ENCODE results near the gene PDE5A. TPM values are rescaled to one million over a fixed set of nuclear protein-coding genes. Genes with fewer than 3 reads are reported as not detected.

Gene PDE5A
- polyA plus RNA-seq, 2 of the 4 experiments (the other 2 are of a cell fraction): 0.27 to 1.0 TPM

DNA sequence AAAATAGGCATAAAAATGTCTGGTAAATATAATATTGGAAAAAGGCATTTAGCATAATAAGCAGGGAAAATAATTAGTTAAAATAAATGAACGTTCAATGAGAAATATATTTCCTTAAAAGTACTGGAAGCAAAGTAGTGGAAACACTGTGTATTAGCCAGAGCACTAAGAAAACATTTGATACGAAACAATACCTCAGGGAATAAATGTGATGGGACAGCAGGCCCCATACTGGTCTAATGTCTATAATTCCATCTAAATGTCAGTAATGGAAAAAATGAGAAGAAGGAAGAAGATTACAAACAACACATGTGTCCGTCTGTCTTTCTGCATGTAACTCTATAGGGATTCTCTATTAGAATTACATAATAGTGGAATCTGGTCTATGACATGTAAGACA is 79.0 kb downstream of the PDE5A start:
- POLR2A ChIA-PET: no interaction called here
- no peak overlapping the region for H3K4me3 ChIP-seq
- CTCF ChIA-PET: no interaction called here
- ATAC-seq: no peak
- no peaks in the 10 kb centered on the region for H3K9me3 ChIP-seq
- no peak for TF ChIP-seq FOSB (CRISPR knock-in tag; IDR thresholded peaks at IDR 0.05)
- TF ChIP-seq, protein P1, sequence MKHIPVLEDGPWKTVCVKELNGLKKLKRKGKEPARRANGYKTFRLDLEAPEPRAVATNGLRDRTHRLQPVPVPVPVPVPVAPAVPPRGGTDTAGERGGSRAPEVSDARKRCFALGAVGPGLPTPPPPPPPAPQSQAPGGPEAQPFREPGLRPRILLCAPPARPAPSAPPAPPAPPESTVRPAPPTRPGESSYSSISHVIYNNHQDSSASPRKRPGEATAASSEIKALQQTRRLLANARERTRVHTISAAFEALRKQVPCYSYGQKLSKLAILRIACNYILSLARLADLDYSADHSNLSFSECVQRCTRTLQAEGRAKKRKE (CRISPR knock-in tag; IDR thresholded peaks at IDR 0.05; ENCODE audit: low read depth): no peak
- no peak for DNase-seq (ENCODE audit: low read depth in 1 of 2, low spot score in 1 of 2)
- no peak for FAIRE-seq
- no peaks in the 10 kb centered on the region for H3K4me1 ChIP-seq
- H3K27ac ChIP-seq: no peak overlapping the region
- H3K4me2 ChIP-seq: no peak overlapping the region
- 85% methylated on average over 3 of the region's 3 CpGs for WGBS (ENCODE audit: missing lambda C conversion rate)

- FAIRE-seq (no peak), DNase-seq (ENCODE audit: low read depth in 1 of 2, low spot score in 1 of 2) (no peak), ATAC-seq (no peak)
- Histone ChIP-seq H3K9me3 (no peaks in the 10 kb centered on the region), H3K4me3 (no peak overlapping the region), H3K4me2 (no peak overlapping the region), H3K27ac (no peak overlapping the region), H3K4me1 (no peaks in the 10 kb centered on the region)
- WGBS (ENCODE audit: missing lambda C conversion rate): 87% methylated on average over 4 of the region's 4 CpGs
- CTCF ChIA-PET: no interaction called here
- TF ChIP-seq BHLHE40 (IDR thresholded peaks at IDR 0.05; ENCODE audit: low read depth, low read length): no peak
- TF ChIP-seq HOXA7 (CRISPR knock-in tag; IDR thresholded peaks at IDR 0.05): no peak
- no peak for TF ChIP-seq TFCP2L1 (CRISPR knock-in tag; IDR thresholded peaks at IDR 0.05)
- no peak for TF ChIP-seq MYC (IDR thresholded peaks at IDR 0.05; ENCODE audit: borderline replicate concordance, low read length)
- TF ChIP-seq ZC3H11A (IDR thresholded peaks at IDR 0.05): no peak
- POLR2A ChIA-PET: no interaction called here
These were observed 84.8 kb downstream of the PDE5A start for GRCh38 chr4:119543779-119544178.

DNA sequence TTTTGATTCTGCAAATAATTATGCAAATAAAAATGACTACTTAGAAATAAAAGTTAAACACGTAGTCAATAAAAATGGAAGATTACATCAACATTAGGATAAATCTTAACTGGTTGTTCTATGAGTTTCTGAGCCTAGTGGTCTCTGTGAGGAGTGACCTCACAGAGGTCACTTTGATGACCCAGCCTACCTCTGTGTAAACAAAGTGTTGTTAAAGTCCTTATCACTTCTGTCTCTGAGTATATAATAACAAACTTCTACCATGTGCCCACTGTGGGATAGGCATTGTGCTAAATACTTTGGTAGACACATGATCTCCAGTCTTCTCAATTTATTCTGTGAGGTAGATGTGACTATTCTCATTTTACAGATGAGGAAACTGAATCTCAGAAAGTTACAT is 85.4 kb downstream of the PDE5A start:
- no peak for TF ChIP-seq FOSB (CRISPR knock-in tag; IDR thresholded peaks at IDR 0.05)
- no peak for TF ChIP-seq POLR2A (IDR thresholded peaks at IDR 0.05; ENCODE audit: low read length)
- no peak for TF ChIP-seq RCOR1 (IDR thresholded peaks at IDR 0.05; ENCODE audit: low read depth, low read length)
- H3K4me2 ChIP-seq: no peak overlapping the region
- H3K27ac ChIP-seq: no peak overlapping the region
- no peak for FAIRE-seq
- POLR2A ChIA-PET: no interaction called here
- CTCF ChIA-PET: no interaction called here
- H3K4me1 ChIP-seq: no peaks in the 10 kb centered on the region
- H3K9me3 ChIP-seq: no peaks in the 10 kb centered on the region
- no peak overlapping the region for H3K4me3 ChIP-seq
- ATAC-seq: no peak
- no peak for DNase-seq (ENCODE audit: low read depth in 1 of 2, low spot score in 1 of 2)
- 81% methylated on average over 1 of the region's 1 CpG for WGBS (ENCODE audit: missing lambda C conversion rate)

DNA sequence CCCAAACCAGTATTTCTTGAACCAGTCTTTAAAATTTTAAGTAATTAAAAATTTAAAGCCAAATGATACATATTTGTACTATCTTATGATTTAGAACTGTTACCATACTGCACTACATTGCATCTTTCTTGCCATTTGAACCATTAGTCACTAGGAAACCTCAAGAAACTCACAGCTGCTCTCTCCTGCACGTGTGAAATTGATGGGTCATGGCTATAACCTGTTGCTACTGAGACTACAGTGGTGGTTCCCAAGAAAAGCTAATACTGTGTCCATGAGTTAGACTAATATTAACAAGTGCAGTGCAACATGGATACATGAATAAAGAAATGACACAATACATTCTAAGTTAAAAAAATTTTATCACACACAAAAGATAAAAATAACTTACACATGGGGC is 88.4 kb downstream of the PDE5A start:
- ChIA-PET POLR2A (no interaction called here), CTCF (no interaction called here)

DNA sequence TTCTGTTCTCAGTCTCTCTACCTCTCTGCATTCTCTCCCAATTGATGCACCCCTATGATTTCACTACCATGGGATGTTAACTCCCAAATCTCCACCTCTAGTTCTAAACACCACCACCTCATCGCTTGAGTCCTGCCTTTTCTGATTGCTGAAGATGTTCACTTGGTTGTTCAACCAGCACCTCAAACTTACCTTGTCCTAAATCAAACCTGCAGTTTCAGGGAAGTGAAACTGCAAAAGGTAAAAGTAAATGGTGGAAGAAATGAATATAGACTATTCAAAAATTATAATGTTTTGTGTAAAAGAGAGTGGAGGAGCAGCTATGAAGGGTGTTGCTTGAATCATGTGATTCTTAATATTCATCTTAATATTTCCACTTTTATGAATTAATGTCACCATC is 91.0 kb downstream of the PDE5A start:
- DNase-seq (ENCODE audit: low read depth in 1 of 2, low spot score in 1 of 2) (no peak), FAIRE-seq (no peak), ATAC-seq (no peak)
- Histone ChIP-seq H3K9me3 (no peaks in the 10 kb centered on the region), H3K27ac (no peak overlapping the region), H3K4me1 (no peaks in the 10 kb centered on the region), H3K4me2 (no peak overlapping the region), H3K4me3 (no peak overlapping the region)
- ChIA-PET POLR2A (no interaction called here), CTCF (no interaction called here)
- no peak for TF ChIP-seq JUN (IDR thresholded peaks at IDR 0.05)
- TF ChIP-seq ZFP36 (IDR thresholded peaks at IDR 0.05; ENCODE audit: borderline replicate concordance, partially characterized antibody): no peak
- no peak for TF ChIP-seq SMC3 (IDR thresholded peaks at IDR 0.05)
- no peak for TF ChIP-seq USF2 (IDR thresholded peaks at IDR 0.05)
- no peak for TF ChIP-seq EP300 (IDR thresholded peaks at IDR 0.05)
- TF ChIP-seq, protein P2, sequence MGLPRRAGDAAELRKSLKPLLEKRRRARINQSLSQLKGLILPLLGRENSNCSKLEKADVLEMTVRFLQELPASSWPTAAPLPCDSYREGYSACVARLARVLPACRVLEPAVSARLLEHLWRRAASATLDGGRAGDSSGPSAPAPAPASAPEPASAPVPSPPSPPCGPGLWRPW (IDR thresholded peaks at IDR 0.05): no peak
- no peak for TF ChIP-seq TP53 (CRISPR knock-in tag; IDR thresholded peaks at IDR 0.05)
- TF ChIP-seq CTCF (IDR thresholded peaks at IDR 0.05): no peak
- TF ChIP-seq FOXS1 (CRISPR knock-in tag; IDR thresholded peaks at IDR 0.05): no peak
- no peak for TF ChIP-seq HOXA7 (CRISPR knock-in tag; IDR thresholded peaks at IDR 0.05)
- TF ChIP-seq TFCP2L1 (CRISPR knock-in tag; IDR thresholded peaks at IDR 0.05): no peak
- no peak for TF ChIP-seq EHF (CRISPR knock-in tag; IDR thresholded peaks at IDR 0.05)
- TF ChIP-seq, protein P3, sequence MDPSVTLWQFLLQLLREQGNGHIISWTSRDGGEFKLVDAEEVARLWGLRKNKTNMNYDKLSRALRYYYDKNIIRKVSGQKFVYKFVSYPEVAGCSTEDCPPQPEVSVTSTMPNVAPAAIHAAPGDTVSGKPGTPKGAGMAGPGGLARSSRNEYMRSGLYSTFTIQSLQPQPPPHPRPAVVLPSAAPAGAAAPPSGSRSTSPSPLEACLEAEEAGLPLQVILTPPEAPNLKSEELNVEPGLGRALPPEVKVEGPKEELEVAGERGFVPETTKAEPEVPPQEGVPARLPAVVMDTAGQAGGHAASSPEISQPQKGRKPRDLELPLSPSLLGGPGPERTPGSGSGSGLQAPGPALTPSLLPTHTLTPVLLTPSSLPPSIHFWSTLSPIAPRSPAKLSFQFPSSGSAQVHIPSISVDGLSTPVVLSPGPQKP (IDR thresholded peaks at IDR 0.05; ENCODE audit: low read depth, low read length): no peak
- 92% methylated on average over 1 of the region's 1 CpG for WGBS (ENCODE audit: missing lambda C conversion rate)

More for the DNA sequence above, 88.4 kb downstream of the PDE5A start:
- Histone ChIP-seq H3K4me2 (no peak overlapping the region), H3K4me3 (no peak overlapping the region), H3K9me3 (no peaks in the 10 kb centered on the region), H3K4me1 (no peaks in the 10 kb centered on the region), H3K27ac (no peak overlapping the region)
- ATAC-seq (no peak), FAIRE-seq (no peak), DNase-seq (ENCODE audit: low read depth in 1 of 2, low spot score in 1 of 2) (no peak)
- TF ChIP-seq NPAS2 (CRISPR knock-in tag; IDR thresholded peaks at IDR 0.05; ENCODE audit: borderline replicate concordance): no peak
- TF ChIP-seq CBX2 (IDR thresholded peaks at IDR 0.05; ENCODE audit: borderline replicate concordance, low read depth): no peak
- TF ChIP-seq ZFP36 (IDR thresholded peaks at IDR 0.05; ENCODE audit: borderline replicate concordance, partially characterized antibody): no peak
- 13% methylated on average over 1 of the region's 1 CpG for WGBS (ENCODE audit: missing lambda C conversion rate)

Measured in A549 (cell line).